HL-60 (cell line): ENCODE results near the gene TAF9B.

Experiments
- CTCF ChIP-seq: IDR thresholded peaks from one replicate; pipeline ENCODE4 v1.5.1; 2011; ENCODE audit warnings: low read length, control low read depth, inconsistent platforms; ENCODE audit not compliant: insufficient read depth
- GABPA ChIP-seq: IDR thresholded peaks from 2 replicates; pipeline ENCODE4 v1.6.1; 2012; ENCODE audit warnings: low read depth

- TF ChIP-seq CTCF (no peak), GABPA (no peak)
Observed at GRCh38 chrX:78102091-78102490, 37.4 kb downstream of the TAF9B start.
